WTC11 (cell line): ENCODE measurements around the gene TMEM120A. TPM values are rescaled to one million over a fixed set of nuclear protein-coding genes. Genes with fewer than 3 reads are reported as not detected.

Source experiments
- ATAC-seq: fragments of 200-7000 bp; cut with Tn5 transposase; 2 replicates; pipeline ENCODE4 v1.10.0; 2021; ENCODE audit warnings: mild to moderate bottlenecking, moderate library complexity
- CTCF ChIA-PET: fragments of 300-600 bp; sonication (Branson Sonifier 250); formaldehyde crosslinking; loops from one replicate; lab custom pipeline; 2021; ENCODE audit warnings: antibody characterized with exemption; lab: Charles Lee
- POLR2A ChIA-PET: fragments of 350-600 bp; sonication (Branson Sonifier 250); formaldehyde crosslinking; loops from one replicate; lab custom pipeline; 2021; ENCODE audit warnings: antibody characterized with exemption; lab: Charles Lee
- DNase-seq: peaks from one replicate; pipeline ENCODE4 v3.0.0; 2021; ENCODE audit warnings: low spot score
- H3K27ac Mint-ChIP-seq: 2 replicates; pipeline ENCODE4 v1.8.0; 2021; ENCODE audit warnings: mixed read lengths
- H3K27me3 Mint-ChIP-seq: 2 replicates; pipeline ENCODE4 v1.8.0; 2021; ENCODE audit warnings: low read depth, mild to moderate bottlenecking, moderate library complexity, mixed read lengths
- H3K36me3 Mint-ChIP-seq: 2 replicates; pipeline ENCODE4 v1.8.0; 2021; ENCODE audit warnings: mixed read lengths
- H3K4me1 Mint-ChIP-seq: 2 replicates; pipeline ENCODE4 v1.8.0; 2022; ENCODE audit warnings: mixed read lengths
- H3K4me3 Mint-ChIP-seq: 2 replicates; pipeline ENCODE4 v1.8.0; 2021; ENCODE audit warnings: mild to moderate bottlenecking, moderate library complexity, mixed read lengths
- H3K9me3 Mint-ChIP-seq: 2 replicates; pipeline ENCODE4 v1.8.0; 2021; ENCODE audit warnings: mixed read lengths
- GRHL2 ChIP-seq: fragments of 250-450 bp; sonication (Bioruptor Pico); IDR thresholded peaks from 2 replicates; pipeline ENCODE4 v1.8.0; 2022; ENCODE audit warnings: mild to moderate bottlenecking, moderate library complexity; ENCODE audit not compliant: insufficient replicate concordance, severe bottlenecking
- IRF2 ChIP-seq: sonication (generic); formaldehyde crosslinking; IDR thresholded peaks from 2 replicates; pipeline ENCODE4 v1.8.0; 2022; ENCODE audit warnings: low read depth, missing genetic modification reagents, borderline replicate concordance
- RELA ChIP-seq: sonication (generic); formaldehyde crosslinking; IDR thresholded peaks from 2 replicates; pipeline ENCODE4 v1.8.1; 2022; ENCODE audit warnings: missing genetic modification reagents, mild to moderate bottlenecking, borderline replicate concordance
- RORB ChIP-seq: fragments of 250-450 bp; sonication (Bioruptor Pico); IDR thresholded peaks from 2 replicates; pipeline ENCODE4 v1.9.0; 2021; ENCODE audit warnings: mild to moderate bottlenecking
- SMAD3 ChIP-seq: sonication (generic); formaldehyde crosslinking; IDR thresholded peaks from 2 replicates; pipeline ENCODE4 v1.8.0; 2022; ENCODE audit warnings: missing genetic modification reagents, mild to moderate bottlenecking, borderline replicate concordance
- TEAD4 ChIP-seq: sonication (generic); formaldehyde crosslinking; IDR thresholded peaks from 2 replicates; pipeline ENCODE4 v1.8.0; 2022; ENCODE audit warnings: mild to moderate bottlenecking, missing genetic modification reagents
- total RNA-seq: library from RNA; stranded (reverse); gene quantifications from 3 replicates; pipeline ENCODE4 v1.2.3, GENCODE V29; 2021
- TF ChIP-seq, protein P1 (sequence below): sonication (generic); formaldehyde crosslinking; IDR thresholded peaks from 2 replicates; pipeline ENCODE4 v1.8.0; 2022; ENCODE audit warnings: missing genetic modification reagents
- TF ChIP-seq, protein P2 (sequence below): sonication (generic); formaldehyde crosslinking; IDR thresholded peaks from 2 replicates; pipeline ENCODE4 v1.8.1; 2022; ENCODE audit warnings: low read depth, missing genetic modification reagents, borderline replicate concordance
- TF ChIP-seq, protein P3 (sequence below): sonication (generic); formaldehyde crosslinking; IDR thresholded peaks from 2 replicates; pipeline ENCODE4 v1.8.1; 2023; ENCODE audit warnings: mild to moderate bottlenecking, missing genetic modification reagents
- TF ChIP-seq, protein P4 (sequence below): fragments of 250-450 bp; sonication (Bioruptor Pico); IDR thresholded peaks from 2 replicates; pipeline ENCODE4 v1.9.0; 2021; ENCODE audit warnings: moderate library complexity, mild to moderate bottlenecking, inconsistent platforms, borderline replicate concordance
- TF ChIP-seq, protein P5 (sequence below): fragments of 250-450 bp; sonication (Bioruptor Pico); IDR thresholded peaks from 2 replicates; pipeline ENCODE4 v1.8.0; 2021; ENCODE audit warnings: mild to moderate bottlenecking

TMEM120A gene
- total RNA-seq, 1 experiment from 2014 or later: 21.9 TPM

DNA sequence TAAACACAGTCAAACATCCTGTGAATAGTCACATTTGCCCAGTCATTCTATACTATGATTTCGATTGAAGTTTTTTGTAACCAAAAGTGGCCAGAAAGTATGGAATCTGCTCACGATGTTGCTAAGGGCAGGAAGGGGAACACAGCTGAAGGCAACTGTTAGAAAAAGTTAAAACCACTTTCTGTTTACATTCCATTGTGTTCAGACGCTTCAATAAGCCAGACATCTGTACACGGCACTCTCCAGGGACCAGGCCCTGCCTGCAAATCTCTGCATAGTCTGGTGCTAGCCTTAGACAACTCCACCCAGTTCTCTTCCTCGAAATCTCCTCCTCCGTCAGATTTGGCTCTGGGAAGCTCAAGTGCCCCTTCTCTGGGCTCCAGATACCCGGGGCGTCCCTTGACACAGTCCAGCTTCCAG lies 17.1 kb upstream of the TMEM120A start (continued):
- TF ChIP-seq, protein P1, sequence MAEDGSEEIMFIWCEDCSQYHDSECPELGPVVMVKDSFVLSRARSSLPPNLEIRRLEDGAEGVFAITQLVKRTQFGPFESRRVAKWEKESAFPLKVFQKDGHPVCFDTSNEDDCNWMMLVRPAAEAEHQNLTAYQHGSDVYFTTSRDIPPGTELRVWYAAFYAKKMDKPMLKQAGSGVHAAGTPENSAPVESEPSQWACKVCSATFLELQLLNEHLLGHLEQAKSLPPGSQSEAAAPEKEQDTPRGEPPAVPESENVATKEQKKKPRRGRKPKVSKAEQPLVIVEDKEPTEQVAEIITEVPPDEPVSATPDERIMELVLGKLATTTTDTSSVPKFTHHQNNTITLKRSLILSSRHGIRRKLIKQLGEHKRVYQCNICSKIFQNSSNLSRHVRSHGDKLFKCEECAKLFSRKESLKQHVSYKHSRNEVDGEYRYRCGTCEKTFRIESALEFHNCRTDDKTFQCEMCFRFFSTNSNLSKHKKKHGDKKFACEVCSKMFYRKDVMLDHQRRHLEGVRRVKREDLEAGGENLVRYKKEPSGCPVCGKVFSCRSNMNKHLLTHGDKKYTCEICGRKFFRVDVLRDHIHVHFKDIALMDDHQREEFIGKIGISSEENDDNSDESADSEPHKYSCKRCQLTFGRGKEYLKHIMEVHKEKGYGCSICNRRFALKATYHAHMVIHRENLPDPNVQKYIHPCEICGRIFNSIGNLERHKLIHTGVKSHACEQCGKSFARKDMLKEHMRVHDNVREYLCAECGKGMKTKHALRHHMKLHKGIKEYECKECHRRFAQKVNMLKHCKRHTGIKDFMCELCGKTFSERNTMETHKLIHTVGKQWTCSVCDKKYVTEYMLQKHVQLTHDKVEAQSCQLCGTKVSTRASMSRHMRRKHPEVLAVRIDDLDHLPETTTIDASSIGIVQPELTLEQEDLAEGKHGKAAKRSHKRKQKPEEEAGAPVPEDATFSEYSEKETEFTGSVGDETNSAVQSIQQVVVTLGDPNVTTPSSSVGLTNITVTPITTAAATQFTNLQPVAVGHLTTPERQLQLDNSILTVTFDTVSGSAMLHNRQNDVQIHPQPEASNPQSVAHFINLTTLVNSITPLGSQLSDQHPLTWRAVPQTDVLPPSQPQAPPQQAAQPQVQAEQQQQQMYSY: no peak
- TF ChIP-seq, protein P2, sequence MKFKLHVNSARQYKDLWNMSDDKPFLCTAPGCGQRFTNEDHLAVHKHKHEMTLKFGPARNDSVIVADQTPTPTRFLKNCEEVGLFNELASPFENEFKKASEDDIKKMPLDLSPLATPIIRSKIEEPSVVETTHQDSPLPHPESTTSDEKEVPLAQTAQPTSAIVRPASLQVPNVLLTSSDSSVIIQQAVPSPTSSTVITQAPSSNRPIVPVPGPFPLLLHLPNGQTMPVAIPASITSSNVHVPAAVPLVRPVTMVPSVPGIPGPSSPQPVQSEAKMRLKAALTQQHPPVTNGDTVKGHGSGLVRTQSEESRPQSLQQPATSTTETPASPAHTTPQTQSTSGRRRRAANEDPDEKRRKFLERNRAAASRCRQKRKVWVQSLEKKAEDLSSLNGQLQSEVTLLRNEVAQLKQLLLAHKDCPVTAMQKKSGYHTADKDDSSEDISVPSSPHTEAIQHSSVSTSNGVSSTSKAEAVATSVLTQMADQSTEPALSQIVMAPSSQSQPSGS (CRISPR knock-in tag): no peak
- TF ChIP-seq RELA (CRISPR knock-in tag) (no peak), SMAD3 (no peak)
- TF ChIP-seq, protein P3, sequence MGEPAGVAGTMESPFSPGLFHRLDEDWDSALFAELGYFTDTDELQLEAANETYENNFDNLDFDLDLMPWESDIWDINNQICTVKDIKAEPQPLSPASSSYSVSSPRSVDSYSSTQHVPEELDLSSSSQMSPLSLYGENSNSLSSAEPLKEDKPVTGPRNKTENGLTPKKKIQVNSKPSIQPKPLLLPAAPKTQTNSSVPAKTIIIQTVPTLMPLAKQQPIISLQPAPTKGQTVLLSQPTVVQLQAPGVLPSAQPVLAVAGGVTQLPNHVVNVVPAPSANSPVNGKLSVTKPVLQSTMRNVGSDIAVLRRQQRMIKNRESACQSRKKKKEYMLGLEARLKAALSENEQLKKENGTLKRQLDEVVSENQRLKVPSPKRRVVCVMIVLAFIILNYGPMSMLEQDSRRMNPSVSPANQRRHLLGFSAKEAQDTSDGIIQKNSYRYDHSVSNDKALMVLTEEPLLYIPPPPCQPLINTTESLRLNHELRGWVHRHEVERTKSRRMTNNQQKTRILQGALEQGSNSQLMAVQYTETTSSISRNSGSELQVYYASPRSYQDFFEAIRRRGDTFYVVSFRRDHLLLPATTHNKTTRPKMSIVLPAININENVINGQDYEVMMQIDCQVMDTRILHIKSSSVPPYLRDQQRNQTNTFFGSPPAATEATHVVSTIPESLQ: no peak

DNA sequence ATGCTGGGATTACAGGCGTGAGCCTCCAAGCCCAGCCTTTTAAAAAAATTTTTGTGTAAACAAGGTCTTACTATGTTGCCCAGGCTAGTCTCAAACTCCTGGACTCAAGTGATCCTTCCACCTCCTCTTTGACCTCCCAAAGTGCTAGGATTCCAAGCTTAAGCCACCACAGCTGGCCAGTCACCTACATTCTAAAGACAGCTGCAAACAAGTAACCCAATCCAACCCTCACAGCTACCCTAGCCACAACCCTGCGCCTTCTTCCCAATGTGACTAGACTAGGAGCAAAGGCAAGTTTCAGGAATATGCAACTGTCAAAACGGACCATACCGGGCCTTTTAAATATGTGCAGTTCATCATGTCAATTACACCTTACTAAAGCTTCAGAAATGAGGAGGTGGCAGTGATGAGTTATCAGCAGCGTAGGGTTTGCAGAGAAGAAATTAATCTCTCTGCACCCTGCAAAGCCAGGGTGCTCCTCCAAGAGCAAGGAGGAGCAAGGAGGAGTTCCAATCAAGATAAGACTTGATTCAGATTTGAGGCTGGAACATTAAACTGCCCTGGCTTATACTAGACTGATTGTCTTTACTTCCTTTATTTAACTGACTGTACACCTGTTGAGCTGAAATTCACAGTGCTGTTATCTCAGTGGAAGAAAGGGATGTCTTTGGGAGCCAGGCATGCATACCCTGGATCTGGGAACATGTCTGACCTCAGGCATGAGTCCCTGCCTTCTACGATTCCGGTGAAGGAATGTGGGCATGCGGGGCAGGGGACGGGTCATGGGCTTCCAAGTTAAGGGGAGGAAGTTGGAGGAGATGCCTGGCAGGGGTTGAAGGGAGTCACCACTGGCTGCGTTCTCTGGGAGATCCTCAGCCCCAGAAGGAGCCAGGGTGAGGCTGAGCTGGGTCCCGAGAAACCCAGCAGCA lies 15.5 kb upstream of the TMEM120A start:
- CTCF ChIA-PET: interaction anchor here (0.9 to 3.1 kb wide), 2 partner anchors 10 to 147 kb away, joined by 3 to 13 read pairs; no protein-coding TSS in a partner anchor
- DNase-seq (no peak), ATAC-seq (no peak)
- Mint-ChIP-seq H3K9me3 (no peaks in the 10 kb centered on the region; the same call in 1 of the 2 replicates), H3K27ac (peak overlapping the region; percentile 57; the same call in 1 of the 2 replicates), H3K4me3 (no peak overlapping the region), H3K27me3 (no peaks in the 10 kb centered on the region), H3K4me1 (0 out of 2 replicates have a peak, but pooled peaks cover 2% of the 10 kb centered on the region), H3K36me3 (peaks cover 5% of the 10 kb centered on the region; the same call in 1 of the 2 replicates)
- POLR2A ChIA-PET: no interaction called here
- no peak for TF ChIP-seq TEAD4 (CRISPR knock-in tag)
- TF ChIP-seq RORB (CRISPR knock-in tag): no peak
- TF ChIP-seq RELA (CRISPR knock-in tag): no peak
- TF ChIP-seq GRHL2 (CRISPR knock-in tag): no peak
- TF ChIP-seq, protein P4, sequence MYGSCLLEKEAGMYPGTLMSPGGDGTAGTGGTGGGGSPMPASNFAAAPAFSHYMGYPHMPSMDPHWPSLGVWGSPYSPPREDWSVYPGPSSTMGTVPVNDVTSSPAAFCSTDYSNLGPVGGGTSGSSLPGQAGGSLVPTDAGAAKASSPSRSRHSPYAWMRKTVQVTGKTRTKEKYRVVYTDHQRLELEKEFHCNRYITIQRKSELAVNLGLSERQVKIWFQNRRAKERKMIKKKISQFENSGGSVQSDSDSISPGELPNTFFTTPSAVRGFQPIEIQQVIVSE (CRISPR knock-in tag): no peak
- no peak for TF ChIP-seq IRF2 (CRISPR knock-in tag)
- TF ChIP-seq, protein P5, sequence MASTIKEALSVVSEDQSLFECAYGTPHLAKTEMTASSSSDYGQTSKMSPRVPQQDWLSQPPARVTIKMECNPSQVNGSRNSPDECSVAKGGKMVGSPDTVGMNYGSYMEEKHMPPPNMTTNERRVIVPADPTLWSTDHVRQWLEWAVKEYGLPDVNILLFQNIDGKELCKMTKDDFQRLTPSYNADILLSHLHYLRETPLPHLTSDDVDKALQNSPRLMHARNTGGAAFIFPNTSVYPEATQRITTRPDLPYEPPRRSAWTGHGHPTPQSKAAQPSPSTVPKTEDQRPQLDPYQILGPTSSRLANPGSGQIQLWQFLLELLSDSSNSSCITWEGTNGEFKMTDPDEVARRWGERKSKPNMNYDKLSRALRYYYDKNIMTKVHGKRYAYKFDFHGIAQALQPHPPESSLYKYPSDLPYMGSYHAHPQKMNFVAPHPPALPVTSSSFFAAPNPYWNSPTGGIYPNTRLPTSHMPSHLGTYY: no peak
